GM23338 (cell line): ENCODE measurements around the gene NTNG1. TPM values are rescaled to one million over a fixed set of nuclear protein-coding genes. Genes with fewer than 3 reads are reported as not detected.

Experiments used
- ATAC-seq: fragments of 200-7000 bp; cut with Tn5 transposase; 3 replicates; pipeline ENCODE4 v1.9.1; 2020
- DNase-seq: peaks from one replicate; pipeline ENCODE4 v3.0.0-alpha.2; 2015; ENCODE audit warnings: low spot score
- H2AFZ ChIP-seq: fragments of 200-600 bp; sonication (generic); 2 replicates; pipeline ENCODE4 v1.8.0; 2016; ENCODE audit warnings: antibody characterized with exemption, mild to moderate bottlenecking, moderate library complexity
- H3F3A ChIP-seq: fragments of 200-600 bp; sonication (generic); replicated peaks from 2 replicates; pipeline ENCODE4 v1.8.0; 2017; ENCODE audit warnings: antibody characterized with exemption, mixed run types, low read depth
- H3K27ac ChIP-seq: fragments of 200-600 bp; sonication (generic); 2 replicates; pipeline ENCODE4 v1.6.1; 2016; ENCODE audit warnings: low read depth
- H3K27me3 ChIP-seq: fragments of 200-600 bp; sonication (generic); 2 replicates; pipeline ENCODE4 v1.8.0; 2016; ENCODE audit warnings: mild to moderate bottlenecking, mixed run types, moderate library complexity; ENCODE audit not compliant: insufficient read depth
- H3K36me3 ChIP-seq: fragments of 200-600 bp; sonication (generic); 2 replicates; pipeline ENCODE4 v1.8.0; 2016; ENCODE audit warnings: mild to moderate bottlenecking; ENCODE audit not compliant: insufficient read depth
- H3K4me1 ChIP-seq: fragments of 200-600 bp; sonication (generic); 2 replicates; pipeline ENCODE4 v1.8.0; 2016; ENCODE audit warnings: mild to moderate bottlenecking, moderate library complexity; ENCODE audit not compliant: insufficient read depth
- H3K4me2 ChIP-seq: fragments of 200-600 bp; sonication (generic); 2 replicates; pipeline ENCODE4 v1.7.1; 2017; ENCODE audit warnings: mixed run types
- H3K4me3 ChIP-seq: fragments of 200-600 bp; sonication (generic); 2 replicates; pipeline ENCODE4 v1.6.1; 2016; ENCODE audit warnings: mixed run types
- H3K79me2 ChIP-seq: fragments of 200-600 bp; sonication (generic); replicated peaks from 2 replicates; pipeline ENCODE4 v1.8.0; 2017; ENCODE audit warnings: mild to moderate bottlenecking; ENCODE audit not compliant: insufficient read depth
- H3K9me2 ChIP-seq: fragments of 200-600 bp; sonication (generic); 2 replicates; pipeline ENCODE4 v1.8.0; 2017; ENCODE audit not compliant: insufficient read depth
- H4K20me1 ChIP-seq: fragments of 200-600 bp; sonication (generic); replicated peaks from 2 replicates; pipeline ENCODE4 v1.8.0; 2017; ENCODE audit warnings: mild to moderate bottlenecking; ENCODE audit not compliant: insufficient read depth
- H3K27ac Mint-ChIP-seq: 2 replicates; pipeline ENCODE4 v1.8.0; 2020; ENCODE audit warnings: inconsistent platforms, mild to moderate bottlenecking, moderate library complexity, mixed read lengths
- H3K27me3 Mint-ChIP-seq: 3 replicates; pipeline ENCODE4 v1.8.0; 2022; ENCODE audit warnings: low read depth, mild to moderate bottlenecking, moderate library complexity, mixed read lengths, inconsistent platforms; ENCODE audit not compliant: insufficient read depth, poor library complexity
- H3K36me3 Mint-ChIP-seq: 3 replicates; pipeline ENCODE4 v1.8.0; 2021; ENCODE audit warnings: low read depth, mild to moderate bottlenecking, inconsistent platforms, moderate library complexity, mixed read lengths
- H3K4me1 Mint-ChIP-seq: 3 replicates; pipeline ENCODE4 v1.8.0; 2020; ENCODE audit warnings: mild to moderate bottlenecking, inconsistent platforms, mixed read lengths
- H3K4me3 Mint-ChIP-seq: 3 replicates; pipeline ENCODE4 v1.8.0; 2021; ENCODE audit warnings: moderate library complexity, mild to moderate bottlenecking, inconsistent platforms, mixed read lengths
- H3K9me3 Mint-ChIP-seq: 3 replicates; pipeline ENCODE4 v1.8.0; 2020; ENCODE audit warnings: moderate library complexity, mild to moderate bottlenecking, inconsistent platforms, mixed read lengths
- CREB1 ChIP-seq: fragments of 250-450 bp; sonication (Bioruptor Pico); IDR thresholded peaks from 2 replicates; pipeline ENCODE4 v1.5.0; 2020; ENCODE audit warnings: low read depth, mild to moderate bottlenecking, moderate library complexity
- EZH2 ChIP-seq: fragments of 200-600 bp; sonication (generic); IDR thresholded peaks from one replicate; pipeline ENCODE4 v1.8.0; 2017; ENCODE audit warnings: antibody characterized with exemption, mild to moderate bottlenecking, low read depth; ENCODE audit not compliant: unreplicated experiment
- EZH2phosphoT487 ChIP-seq: fragments of 200-600 bp; sonication (generic); IDR thresholded peaks from one replicate; pipeline ENCODE4 v1.8.1; 2018; ENCODE audit warnings: antibody characterized with exemption; ENCODE audit not compliant: unreplicated experiment
- JUNB ChIP-seq: IDR thresholded peaks from one replicate; pipeline ENCODE4 v1.6.1; 2016; ENCODE audit warnings: antibody characterized with exemption; ENCODE audit not compliant: unreplicated experiment
- NANOG ChIP-seq: IDR thresholded peaks from 2 replicates; pipeline ENCODE4 v1.6.1; 2016; ENCODE audit warnings: antibody characterized with exemption, borderline replicate concordance
- POLR2AphosphoS5 ChIP-seq: IDR thresholded peaks from 2 replicates; pipeline ENCODE4 v1.6.1; 2016; ENCODE audit warnings: antibody characterized with exemption, low read depth
- STAT1 ChIP-seq: IDR thresholded peaks from one replicate; pipeline ENCODE4 v1.6.1; 2016; ENCODE audit warnings: antibody characterized with exemption; ENCODE audit not compliant: unreplicated experiment
- ZNF114 ChIP-seq: fragments of 250-450 bp; sonication (Bioruptor Pico); IDR thresholded peaks from 2 replicates; pipeline ENCODE4 v1.5.0; 2020; ENCODE audit warnings: mild to moderate bottlenecking, moderate library complexity
- ZNF331 ChIP-seq: fragments of 250-450 bp; sonication (Bioruptor Pico); IDR thresholded peaks from 2 replicates; pipeline ENCODE4 v1.5.0; 2020; ENCODE audit warnings: low read depth, mild to moderate bottlenecking, moderate library complexity
- polyA plus RNA-seq: library from polyadenylated mRNA; unstranded; fragments of >200 nt; fragmentation: Nextera tagmentation; extraction: Ambion mirVana; gene quantifications from 2 replicates; pipeline ENCODE4 v1.2.1, GENCODE V29; 2016
- total RNA-seq: library from RNA; depleted of rRNA; stranded (reverse); fragments of >200 nt; shearing (Covaris generic); gene quantifications from 2 replicates; pipeline ENCODE4 v1.2.3, GENCODE V29; 2014
- TF ChIP-seq, protein P1 (sequence below): IDR thresholded peaks from one replicate; pipeline ENCODE4 v1.6.1; 2018; ENCODE audit warnings: antibody characterized with exemption; ENCODE audit not compliant: unreplicated experiment
- TF ChIP-seq, protein P2 (sequence below), 2 experiments: fragments of 200-600 bp in 1 of 2; sonication (generic) in 1 of 2; conservative IDR thresholded peaks; 2 replicates each; pipeline versions ENCODE4 v1.5.1 to v1.6.1; 2016 to 2017; ENCODE audit warnings: antibody characterized with exemption in 2 of 2, low read depth in 2 of 2, mild to moderate bottlenecking in 2 of 2, moderate library complexity in 1 of 2
- TF ChIP-seq, protein P3 (sequence below): IDR thresholded peaks from 2 replicates; pipeline ENCODE4 v1.6.1; 2016; ENCODE audit warnings: antibody characterized with exemption
- TF ChIP-seq, protein P4 (sequence below): fragments of 250-450 bp; sonication (Bioruptor Pico); IDR thresholded peaks from 2 replicates; pipeline ENCODE4 v1.5.0; 2020; ENCODE audit warnings: mild to moderate bottlenecking, moderate library complexity

NTNG1 gene
- total and polyA plus RNA-seq, 2 experiments from 2014 or later = 7.2 to 10.3 TPM

DNA sequence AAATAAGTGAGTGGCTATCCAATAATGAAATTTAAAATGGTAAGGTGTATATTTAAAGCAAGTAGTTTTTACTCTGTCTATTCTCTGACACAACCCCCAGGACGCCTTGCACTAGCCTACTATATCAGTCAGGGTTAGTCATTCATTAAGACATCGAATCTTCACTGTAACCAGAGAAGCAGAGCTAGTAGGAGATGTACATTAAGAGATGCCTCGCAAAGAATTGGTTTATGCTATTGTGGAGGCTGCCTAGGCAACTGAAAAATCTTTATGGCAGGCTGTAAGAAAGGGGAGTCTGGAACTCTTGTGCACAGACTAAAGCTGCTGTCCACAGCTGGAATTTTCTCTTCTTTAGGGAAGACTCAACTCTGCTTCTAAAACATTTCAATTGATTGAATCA is 28.8 kb downstream of the NTNG1 start:
- TF ChIP-seq STAT1 (no peak), ZNF114 (CRISPR knock-in tag) (no peak), EZH2 (no peak), JUNB (no peak), ZNF331 (CRISPR knock-in tag) (no peak), POLR2AphosphoS5 (no peak), EZH2phosphoT487 (no peak), NANOG (no peak), CREB1 (CRISPR knock-in tag) (no peak)
- TF ChIP-seq, protein P1, sequence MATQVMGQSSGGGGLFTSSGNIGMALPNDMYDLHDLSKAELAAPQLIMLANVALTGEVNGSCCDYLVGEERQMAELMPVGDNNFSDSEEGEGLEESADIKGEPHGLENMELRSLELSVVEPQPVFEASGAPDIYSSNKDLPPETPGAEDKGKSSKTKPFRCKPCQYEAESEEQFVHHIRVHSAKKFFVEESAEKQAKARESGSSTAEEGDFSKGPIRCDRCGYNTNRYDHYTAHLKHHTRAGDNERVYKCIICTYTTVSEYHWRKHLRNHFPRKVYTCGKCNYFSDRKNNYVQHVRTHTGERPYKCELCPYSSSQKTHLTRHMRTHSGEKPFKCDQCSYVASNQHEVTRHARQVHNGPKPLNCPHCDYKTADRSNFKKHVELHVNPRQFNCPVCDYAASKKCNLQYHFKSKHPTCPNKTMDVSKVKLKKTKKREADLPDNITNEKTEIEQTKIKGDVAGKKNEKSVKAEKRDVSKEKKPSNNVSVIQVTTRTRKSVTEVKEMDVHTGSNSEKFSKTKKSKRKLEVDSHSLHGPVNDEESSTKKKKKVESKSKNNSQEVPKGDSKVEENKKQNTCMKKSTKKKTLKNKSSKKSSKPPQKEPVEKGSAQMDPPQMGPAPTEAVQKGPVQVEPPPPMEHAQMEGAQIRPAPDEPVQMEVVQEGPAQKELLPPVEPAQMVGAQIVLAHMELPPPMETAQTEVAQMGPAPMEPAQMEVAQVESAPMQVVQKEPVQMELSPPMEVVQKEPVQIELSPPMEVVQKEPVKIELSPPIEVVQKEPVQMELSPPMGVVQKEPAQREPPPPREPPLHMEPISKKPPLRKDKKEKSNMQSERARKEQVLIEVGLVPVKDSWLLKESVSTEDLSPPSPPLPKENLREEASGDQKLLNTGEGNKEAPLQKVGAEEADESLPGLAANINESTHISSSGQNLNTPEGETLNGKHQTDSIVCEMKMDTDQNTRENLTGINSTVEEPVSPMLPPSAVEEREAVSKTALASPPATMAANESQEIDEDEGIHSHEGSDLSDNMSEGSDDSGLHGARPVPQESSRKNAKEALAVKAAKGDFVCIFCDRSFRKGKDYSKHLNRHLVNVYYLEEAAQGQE = no peak
- TF ChIP-seq, protein P2, sequence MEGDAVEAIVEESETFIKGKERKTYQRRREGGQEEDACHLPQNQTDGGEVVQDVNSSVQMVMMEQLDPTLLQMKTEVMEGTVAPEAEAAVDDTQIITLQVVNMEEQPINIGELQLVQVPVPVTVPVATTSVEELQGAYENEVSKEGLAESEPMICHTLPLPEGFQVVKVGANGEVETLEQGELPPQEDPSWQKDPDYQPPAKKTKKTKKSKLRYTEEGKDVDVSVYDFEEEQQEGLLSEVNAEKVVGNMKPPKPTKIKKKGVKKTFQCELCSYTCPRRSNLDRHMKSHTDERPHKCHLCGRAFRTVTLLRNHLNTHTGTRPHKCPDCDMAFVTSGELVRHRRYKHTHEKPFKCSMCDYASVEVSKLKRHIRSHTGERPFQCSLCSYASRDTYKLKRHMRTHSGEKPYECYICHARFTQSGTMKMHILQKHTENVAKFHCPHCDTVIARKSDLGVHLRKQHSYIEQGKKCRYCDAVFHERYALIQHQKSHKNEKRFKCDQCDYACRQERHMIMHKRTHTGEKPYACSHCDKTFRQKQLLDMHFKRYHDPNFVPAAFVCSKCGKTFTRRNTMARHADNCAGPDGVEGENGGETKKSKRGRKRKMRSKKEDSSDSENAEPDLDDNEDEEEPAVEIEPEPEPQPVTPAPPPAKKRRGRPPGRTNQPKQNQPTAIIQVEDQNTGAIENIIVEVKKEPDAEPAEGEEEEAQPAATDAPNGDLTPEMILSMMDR (conservative IDR thresholded peaks at IDR 0.05; ENCODE audit: low read depth in 2 of 2) = no peak
- TF ChIP-seq, protein P3, sequence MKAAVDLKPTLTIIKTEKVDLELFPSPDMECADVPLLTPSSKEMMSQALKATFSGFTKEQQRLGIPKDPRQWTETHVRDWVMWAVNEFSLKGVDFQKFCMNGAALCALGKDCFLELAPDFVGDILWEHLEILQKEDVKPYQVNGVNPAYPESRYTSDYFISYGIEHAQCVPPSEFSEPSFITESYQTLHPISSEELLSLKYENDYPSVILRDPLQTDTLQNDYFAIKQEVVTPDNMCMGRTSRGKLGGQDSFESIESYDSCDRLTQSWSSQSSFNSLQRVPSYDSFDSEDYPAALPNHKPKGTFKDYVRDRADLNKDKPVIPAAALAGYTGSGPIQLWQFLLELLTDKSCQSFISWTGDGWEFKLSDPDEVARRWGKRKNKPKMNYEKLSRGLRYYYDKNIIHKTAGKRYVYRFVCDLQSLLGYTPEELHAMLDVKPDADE = no peak
- TF ChIP-seq, protein P4, sequence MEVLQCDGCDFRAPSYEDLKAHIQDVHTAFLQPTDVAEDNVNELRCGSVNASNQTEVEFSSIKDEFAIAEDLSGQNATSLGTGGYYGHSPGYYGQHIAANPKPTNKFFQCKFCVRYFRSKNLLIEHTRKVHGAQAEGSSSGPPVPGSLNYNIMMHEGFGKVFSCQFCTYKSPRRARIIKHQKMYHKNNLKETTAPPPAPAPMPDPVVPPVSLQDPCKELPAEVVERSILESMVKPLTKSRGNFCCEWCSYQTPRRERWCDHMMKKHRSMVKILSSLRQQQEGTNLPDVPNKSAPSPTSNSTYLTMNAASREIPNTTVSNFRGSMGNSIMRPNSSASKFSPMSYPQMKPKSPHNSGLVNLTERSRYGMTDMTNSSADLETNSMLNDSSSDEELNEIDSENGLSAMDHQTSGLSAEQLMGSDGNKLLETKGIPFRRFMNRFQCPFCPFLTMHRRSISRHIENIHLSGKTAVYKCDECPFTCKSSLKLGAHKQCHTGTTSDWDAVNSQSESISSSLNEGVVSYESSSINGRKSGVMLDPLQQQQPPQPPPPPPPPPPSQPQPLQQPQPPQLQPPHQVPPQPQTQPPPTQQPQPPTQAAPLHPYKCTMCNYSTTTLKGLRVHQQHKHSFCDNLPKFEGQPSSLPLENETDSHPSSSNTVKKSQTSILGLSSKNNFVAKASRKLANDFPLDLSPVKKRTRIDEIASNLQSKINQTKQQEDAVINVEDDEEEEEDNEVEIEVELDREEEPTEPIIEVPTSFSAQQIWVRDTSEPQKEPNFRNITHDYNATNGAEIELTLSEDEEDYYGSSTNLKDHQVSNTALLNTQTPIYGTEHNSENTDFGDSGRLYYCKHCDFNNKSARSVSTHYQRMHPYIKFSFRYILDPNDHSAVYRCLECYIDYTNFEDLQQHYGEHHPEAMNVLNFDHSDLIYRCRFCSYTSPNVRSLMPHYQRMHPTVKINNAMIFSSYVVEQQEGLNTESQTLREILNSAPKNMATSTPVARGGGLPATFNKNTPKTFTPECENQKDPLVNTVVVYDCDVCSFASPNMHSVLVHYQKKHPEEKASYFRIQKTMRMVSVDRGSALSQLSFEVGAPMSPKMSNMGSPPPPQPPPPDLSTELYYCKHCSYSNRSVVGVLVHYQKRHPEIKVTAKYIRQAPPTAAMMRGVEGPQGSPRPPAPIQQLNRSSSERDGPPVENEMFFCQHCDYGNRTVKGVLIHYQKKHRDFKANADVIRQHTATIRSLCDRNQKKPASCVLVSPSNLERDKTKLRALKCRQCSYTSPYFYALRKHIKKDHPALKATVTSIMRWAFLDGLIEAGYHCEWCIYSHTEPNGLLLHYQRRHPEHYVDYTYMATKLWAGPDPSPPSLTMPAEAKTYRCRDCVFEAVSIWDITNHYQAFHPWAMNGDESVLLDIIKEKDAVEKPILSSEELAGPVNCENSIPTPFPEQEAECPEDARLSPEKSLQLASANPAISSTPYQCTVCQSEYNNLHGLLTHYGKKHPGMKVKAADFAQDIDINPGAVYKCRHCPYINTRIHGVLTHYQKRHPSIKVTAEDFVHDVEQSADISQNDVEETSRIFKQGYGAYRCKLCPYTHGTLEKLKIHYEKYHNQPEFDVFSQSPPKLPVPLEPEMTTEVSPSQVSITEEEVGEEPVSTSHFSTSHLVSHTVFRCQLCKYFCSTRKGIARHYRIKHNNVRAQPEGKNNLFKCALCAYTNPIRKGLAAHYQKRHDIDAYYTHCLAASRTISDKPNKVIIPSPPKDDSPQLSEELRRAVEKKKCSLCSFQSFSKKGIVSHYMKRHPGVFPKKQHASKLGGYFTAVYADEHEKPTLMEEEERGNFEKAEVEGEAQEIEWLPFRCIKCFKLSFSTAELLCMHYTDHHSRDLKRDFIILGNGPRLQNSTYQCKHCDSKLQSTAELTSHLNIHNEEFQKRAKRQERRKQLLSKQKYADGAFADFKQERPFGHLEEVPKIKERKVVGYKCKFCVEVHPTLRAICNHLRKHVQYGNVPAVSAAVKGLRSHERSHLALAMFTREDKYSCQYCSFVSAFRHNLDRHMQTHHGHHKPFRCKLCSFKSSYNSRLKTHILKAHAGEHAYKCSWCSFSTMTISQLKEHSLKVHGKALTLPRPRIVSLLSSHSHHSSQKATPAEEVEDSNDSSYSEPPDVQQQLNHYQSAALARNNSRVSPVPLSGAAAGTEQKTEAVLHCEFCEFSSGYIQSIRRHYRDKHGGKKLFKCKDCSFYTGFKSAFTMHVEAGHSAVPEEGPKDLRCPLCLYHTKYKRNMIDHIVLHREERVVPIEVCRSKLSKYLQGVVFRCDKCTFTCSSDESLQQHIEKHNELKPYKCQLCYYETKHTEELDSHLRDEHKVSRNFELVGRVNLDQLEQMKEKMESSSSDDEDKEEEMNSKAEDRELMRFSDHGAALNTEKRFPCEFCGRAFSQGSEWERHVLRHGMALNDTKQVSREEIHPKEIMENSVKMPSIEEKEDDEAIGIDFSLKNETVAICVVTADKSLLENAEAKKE (CRISPR knock-in tag) = no peak
- H3K27ac Mint-ChIP-seq = no peak overlapping the region
- ATAC-seq (no peak), DNase-seq (no peak)
- Histone ChIP-seq H3K27me3 (no peaks in the 10 kb centered on the region), H3F3A (no peaks in the 10 kb centered on the region), H2AFZ (no peak overlapping the region), H3K79me2 (no peaks in the 10 kb centered on the region), H3K36me3 (no peaks in the 10 kb centered on the region), H3K4me3 (no peak overlapping the region), H3K4me1 (peaks cover 7% of the 10 kb centered on the region), H3K4me2 (no peak overlapping the region), H3K9me2 (no peaks in the 10 kb centered on the region), H4K20me1 (no peaks in the 10 kb centered on the region), H3K27ac (no peak overlapping the region)
- H3K27me3 Mint-ChIP-seq = no peaks in the 10 kb centered on the region
- peaks cover 15% of the 10 kb centered on the region for H3K4me1 Mint-ChIP-seq
- no peak overlapping the region for H3K4me3 Mint-ChIP-seq
- peaks cover 5% of the 10 kb centered on the region for H3K9me3 Mint-ChIP-seq
- peaks cover 5% of the 10 kb centered on the region; the same call in 2 of the 3 replicates for H3K36me3 Mint-ChIP-seq
